Trophoblast cell (in vitro differentiated cells and primary cell): ENCODE results near the gene CDC25A.

Experiments used
- DNase-seq, 2 donors: peaks; one replicate each; pipeline ENCODE4 v3.0.0-alpha.2; 2016
- H2AFZ ChIP-seq: 2 replicates; pipeline ENCODE4 v1.6.1; 2013; ENCODE audit warnings: low read length, moderate library complexity, mild to moderate bottlenecking; ENCODE audit not compliant: insufficient read depth, poor library complexity
- H2AK5ac ChIP-seq: 2 replicates; pipeline ENCODE4 v1.6.1; 2013; ENCODE audit warnings: mild to moderate bottlenecking, low read length
- H2BK120ac ChIP-seq: 2 replicates; pipeline ENCODE4 v1.6.1; 2013; ENCODE audit warnings: low read length, mild to moderate bottlenecking, moderate library complexity; ENCODE audit not compliant: insufficient read depth, poor library complexity
- H2BK12ac ChIP-seq: 2 replicates; pipeline ENCODE4 v1.6.1; 2013; ENCODE audit warnings: mild to moderate bottlenecking, low read length, moderate library complexity
- H2BK5ac ChIP-seq: 2 replicates; pipeline ENCODE4 v1.6.1; 2013; ENCODE audit warnings: low read length, low read depth, moderate library complexity, mild to moderate bottlenecking; ENCODE audit not compliant: poor library complexity
- H3K14ac ChIP-seq: 2 replicates; pipeline ENCODE4 v1.6.1; 2013; ENCODE audit warnings: mild to moderate bottlenecking, low read length
- H3K18ac ChIP-seq: 2 replicates; pipeline ENCODE4 v1.6.1; 2013; ENCODE audit warnings: mild to moderate bottlenecking, low read length
- H3K23ac ChIP-seq: 2 replicates; pipeline ENCODE4 v1.6.1; 2013; ENCODE audit warnings: low read length
- H3K27ac ChIP-seq: 2 replicates; pipeline ENCODE4 v1.5.1; 2013; ENCODE audit warnings: low read depth, mild to moderate bottlenecking, inconsistent platforms, low read length, moderate library complexity
- H3K27me3 ChIP-seq: 2 replicates; pipeline ENCODE4 v1.6.1; 2013; ENCODE audit warnings: inconsistent platforms, mild to moderate bottlenecking, low read length, moderate library complexity; ENCODE audit not compliant: insufficient read depth
- H3K36me3 ChIP-seq, 2 experiments: 1 replicate in 1 of 2; 2 replicates in 1 of 2; pipeline ENCODE4 v1.6.1; 2013; ENCODE audit warnings: low read length in 2 of 2, mild to moderate bottlenecking in 2 of 2, moderate library complexity in 1 of 2; ENCODE audit not compliant: insufficient read depth in 2 of 2, control insufficient read depth in 1 of 2
- H3K4ac ChIP-seq: 2 replicates; pipeline ENCODE4 v1.6.1; 2013; ENCODE audit warnings: low read depth, mild to moderate bottlenecking, low read length, moderate library complexity
- H3K4me1 ChIP-seq, 2 experiments: 1 replicate in 1 of 2; 2 replicates in 1 of 2; pipeline ENCODE4 v1.6.1; 2013; ENCODE audit warnings: low read length in 2 of 2, mild to moderate bottlenecking in 2 of 2, moderate library complexity in 1 of 2; ENCODE audit not compliant: insufficient read depth in 2 of 2, control insufficient read depth in 1 of 2
- H3K4me2 ChIP-seq: 2 replicates; pipeline ENCODE4 v1.6.1; 2013; ENCODE audit warnings: inconsistent platforms, mild to moderate bottlenecking, low read length, moderate library complexity
- H3K4me3 ChIP-seq: 2 replicates; pipeline ENCODE4 v1.5.1; 2013; ENCODE audit warnings: mild to moderate bottlenecking, low read depth, low read length, inconsistent platforms
- H3K79me1 ChIP-seq: one replicate; pipeline ENCODE4 v1.6.1; 2013; ENCODE audit warnings: low read length
- H3K79me2 ChIP-seq: 2 replicates; pipeline ENCODE4 v1.6.1; 2013; ENCODE audit warnings: low read length, mild to moderate bottlenecking; ENCODE audit not compliant: control insufficient read depth, insufficient read depth, poor library complexity
- H3K9ac ChIP-seq: 2 replicates; pipeline ENCODE4 v1.6.1; 2013; ENCODE audit warnings: mild to moderate bottlenecking, low read length
- H3K9me3 ChIP-seq: 2 replicates; pipeline ENCODE4 v1.6.1; 2013; ENCODE audit warnings: low read depth, mild to moderate bottlenecking, control low read depth, inconsistent platforms, low read length; ENCODE audit not compliant: insufficient read depth
- H4K12ac ChIP-seq: 2 replicates; pipeline ENCODE4 v1.6.1; 2013; ENCODE audit warnings: low read depth, mild to moderate bottlenecking, low read length, moderate library complexity
- H4K8ac ChIP-seq: 2 replicates; pipeline ENCODE4 v1.6.1; 2013; ENCODE audit warnings: low read depth, mild to moderate bottlenecking, low read length, moderate library complexity
- H4K91ac ChIP-seq: one replicate; pipeline ENCODE4 v1.6.1; 2013; ENCODE audit warnings: low read depth, mild to moderate bottlenecking, low read length, moderate library complexity
- WGBS: extraction: QIAGEN DNeasy Blood & Tissue Kit; methylation state at CpG from one replicate; pipeline ENCODE4 v1.1.7; 2013; ENCODE audit warnings: missing lambda C conversion rate; ENCODE audit not compliant: insufficient read length, insufficient coverage; ENCODE audit errors: extremely low coverage; 5-methylcytosine and 5-hydroxymethylcytosine counted together

Gene CDC25A

DNA sequence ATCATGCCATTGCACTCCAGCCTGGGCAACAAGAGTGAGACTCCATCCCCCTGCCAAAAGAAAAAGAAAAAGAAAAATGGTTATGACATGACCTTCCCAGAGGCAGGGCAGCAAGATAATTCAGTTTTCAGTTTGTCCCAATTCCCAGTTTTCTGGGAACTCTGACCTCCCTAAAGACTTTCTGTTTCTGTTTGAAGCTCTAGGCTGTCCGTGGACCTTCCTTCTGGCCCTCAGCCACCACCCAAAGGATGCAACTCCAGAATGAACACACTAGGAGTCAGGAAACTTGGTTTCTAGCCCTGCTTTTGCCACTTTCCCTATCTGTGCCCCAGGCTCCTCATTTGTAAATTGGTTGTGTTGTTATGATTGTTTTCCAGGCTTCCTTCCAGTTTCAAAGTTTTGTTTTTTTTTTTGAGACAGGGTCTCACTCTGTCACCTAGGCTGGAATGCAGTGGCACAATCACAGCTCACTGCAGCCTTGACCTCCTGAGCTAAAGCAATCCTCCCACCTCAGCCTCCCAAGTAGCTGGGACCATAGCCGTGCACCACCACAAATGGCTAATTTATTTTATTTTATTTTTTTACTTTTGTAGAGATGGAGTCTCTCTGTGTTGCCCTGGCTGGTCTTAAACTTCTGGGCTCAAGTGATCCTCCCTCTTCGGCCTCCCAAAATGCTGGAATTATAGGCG, 68.6 kb downstream of the CDC25A start:
- Histone ChIP-seq H3K27ac (no peak overlapping the region), H3K4me3 (no peak overlapping the region), H2BK120ac (no peak overlapping the region), H4K91ac (no peak overlapping the region), H3K4me1 (peaks cover 0 to 3% of the 10 kb centered on the region in 2 experiments), H3K9me3 (no peaks in the 10 kb centered on the region), H4K8ac (no peak overlapping the region), H2AK5ac (no peak overlapping the region), H2BK12ac (no peak overlapping the region), H3K9ac (no peak overlapping the region), H3K27me3 (no peaks in the 10 kb centered on the region), H4K12ac (no peak overlapping the region), H2BK5ac (no peak overlapping the region), H2AFZ (no peak overlapping the region), H3K36me3 (no peaks in the 10 kb centered on the region), H3K4ac (no peak overlapping the region), H3K14ac (no peak overlapping the region), H3K79me2 (no peaks in the 10 kb centered on the region), H3K4me2 (no peak overlapping the region), H3K79me1 (peaks cover 2% of the 10 kb centered on the region), H3K18ac (no peak overlapping the region), H3K23ac (no peak overlapping the region)
- no peak for DNase-seq
- WGBS = no CpG with 5 or more reads among the region's 4 CpGs

DNA sequence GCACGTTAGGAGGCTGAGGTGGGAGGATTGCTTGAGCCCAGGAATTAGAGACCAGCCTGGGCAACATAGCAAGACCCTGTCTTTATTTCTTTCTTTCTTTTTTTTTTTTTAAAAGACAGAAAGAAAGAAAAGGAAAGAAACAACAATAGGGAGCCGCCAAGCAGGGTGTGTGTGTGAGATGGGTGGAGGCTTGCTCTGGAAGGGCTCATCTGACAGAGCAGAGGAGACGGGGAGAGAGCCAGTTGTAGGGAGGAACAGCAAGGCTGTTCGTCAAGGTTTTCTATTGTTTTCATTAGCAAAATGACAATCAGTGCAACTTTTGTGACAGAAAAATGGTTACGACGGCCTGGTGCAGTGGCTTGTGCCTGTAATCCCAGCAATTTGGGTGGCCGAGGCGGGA, 69.3 kb downstream of the CDC25A start:
- no peaks in the 10 kb centered on the region for H3K27me3 ChIP-seq
- no peak overlapping the region for H3K14ac ChIP-seq
- H3K23ac ChIP-seq = no peak overlapping the region
- no peaks in the 10 kb centered on the region for H3K36me3 ChIP-seq
- H2BK12ac ChIP-seq = no peak overlapping the region
- no peak overlapping the region for H2AFZ ChIP-seq
- H2AK5ac ChIP-seq = no peak overlapping the region
- no CpG with 5 or more reads among the region's 8 CpGs for WGBS
- H3K79me2 ChIP-seq = no peaks in the 10 kb centered on the region
- H3K4me3 ChIP-seq = no peak overlapping the region
- no peak for DNase-seq
- no peak overlapping the region for H3K18ac ChIP-seq
- H3K4me1 ChIP-seq = peaks cover 0 to 3% of the 10 kb centered on the region in 2 experiments
- H3K9ac ChIP-seq = no peak overlapping the region
- H3K4me2 ChIP-seq = no peak overlapping the region
- H3K4ac ChIP-seq = no peak overlapping the region
- no peak overlapping the region for H4K12ac ChIP-seq
- H3K9me3 ChIP-seq = no peaks in the 10 kb centered on the region
- H2BK120ac ChIP-seq = no peak overlapping the region
- no peak overlapping the region for H2BK5ac ChIP-seq
- no peak overlapping the region for H4K91ac ChIP-seq
- no peaks in the 10 kb centered on the region for H3K79me1 ChIP-seq
- no peak overlapping the region for H4K8ac ChIP-seq
- H3K27ac ChIP-seq = no peak overlapping the region

DNA sequence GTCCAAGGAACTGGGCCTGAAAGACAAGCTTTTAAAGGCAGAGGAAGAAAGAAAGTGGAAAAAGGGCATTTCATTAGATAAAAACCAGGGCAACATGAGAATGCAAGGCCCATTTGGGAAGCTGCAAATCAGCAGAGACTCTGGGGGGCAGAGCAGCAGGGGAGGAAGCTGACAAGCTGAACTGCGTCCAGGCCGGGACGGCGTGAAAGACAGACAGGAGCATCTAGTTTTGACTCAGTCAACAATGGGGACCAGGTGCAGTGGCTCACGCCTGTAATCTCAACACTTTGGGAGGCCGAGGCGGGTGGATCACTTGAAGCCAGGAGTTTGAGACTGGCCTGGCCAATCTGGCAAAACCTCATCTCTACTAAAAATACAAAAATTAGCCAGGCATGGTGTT, 69.9 kb downstream of the CDC25A start:
- no peaks in the 10 kb centered on the region for H3K79me2 ChIP-seq
- no peak overlapping the region for H3K14ac ChIP-seq
- no peak overlapping the region for H4K12ac ChIP-seq
- no peak overlapping the region for H2AFZ ChIP-seq
- H2AK5ac ChIP-seq = no peak overlapping the region
- no peak overlapping the region for H4K8ac ChIP-seq
- no peak overlapping the region for H3K27ac ChIP-seq
- no CpG with 5 or more reads among the region's 7 CpGs for WGBS
- no peak overlapping the region for H3K4me2 ChIP-seq
- no peak overlapping the region for H2BK12ac ChIP-seq
- DNase-seq = no peak
- no peak overlapping the region for H3K18ac ChIP-seq
- no peaks in the 10 kb centered on the region for H3K27me3 ChIP-seq
- no peak overlapping the region for H3K4ac ChIP-seq
- H3K4me1 ChIP-seq = peaks cover 0 to 3% of the 10 kb centered on the region in 2 experiments
- H2BK5ac ChIP-seq = no peak overlapping the region
- H3K4me3 ChIP-seq = no peak overlapping the region
- H3K36me3 ChIP-seq = no peaks in the 10 kb centered on the region
- no peaks in the 10 kb centered on the region for H3K79me1 ChIP-seq
- H3K9ac ChIP-seq = no peak overlapping the region
- no peak overlapping the region for H4K91ac ChIP-seq
- H3K9me3 ChIP-seq = no peaks in the 10 kb centered on the region
- H3K23ac ChIP-seq = no peak overlapping the region
- H2BK120ac ChIP-seq = no peak overlapping the region

DNA sequence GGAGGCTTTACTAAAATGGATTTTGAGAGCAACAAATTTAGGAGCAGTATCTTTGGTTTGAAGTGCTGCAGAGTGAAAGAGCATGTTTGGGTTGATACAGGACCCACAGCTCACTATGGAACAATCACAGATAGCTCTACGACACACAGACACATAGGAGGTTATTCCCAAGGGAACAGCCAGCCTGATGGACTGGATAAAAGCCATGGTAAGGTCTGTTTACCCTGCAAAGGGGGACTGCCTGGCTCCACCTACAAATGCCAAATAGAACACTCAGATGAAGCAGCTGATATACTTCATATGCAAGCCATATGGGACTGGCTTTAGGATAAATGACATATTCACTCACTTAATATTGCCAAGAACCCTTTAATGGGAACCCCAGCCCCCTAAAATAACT, 75.4 kb downstream of the CDC25A start:
- no peaks in the 10 kb centered on the region for H3K27me3 ChIP-seq
- H4K91ac ChIP-seq = no peak overlapping the region
- no peaks in the 10 kb centered on the region for H3K79me2 ChIP-seq
- no peak overlapping the region for H3K18ac ChIP-seq
- H3K4me1 ChIP-seq = no peaks in the 10 kb centered on the region
- H2BK12ac ChIP-seq = no peak overlapping the region
- H3K79me1 ChIP-seq = no peaks in the 10 kb centered on the region
- H2AK5ac ChIP-seq = no peak overlapping the region
- no peak overlapping the region for H3K9ac ChIP-seq
- H3K9me3 ChIP-seq = no peaks in the 10 kb centered on the region
- no peak for DNase-seq
- no peak overlapping the region for H3K4me3 ChIP-seq
- no peak overlapping the region for H3K4ac ChIP-seq
- no peaks in the 10 kb centered on the region for H3K36me3 ChIP-seq
- H3K4me2 ChIP-seq = no peak overlapping the region
- H3K23ac ChIP-seq = no peak overlapping the region
- no CpG with 5 or more reads among the region's 1 CpG for WGBS
- no peak overlapping the region for H3K14ac ChIP-seq
- no peak overlapping the region for H3K27ac ChIP-seq
- H4K12ac ChIP-seq = no peak overlapping the region
- no peak overlapping the region for H2BK120ac ChIP-seq
- H2AFZ ChIP-seq = no peak overlapping the region
- no peak overlapping the region for H4K8ac ChIP-seq
- no peak overlapping the region for H2BK5ac ChIP-seq
